Astrocyte of the cerebellum (primary cell): ENCODE data around the gene FAM76A.

Experiments used
- DNase-seq: peaks from one replicate; pipeline ENCODE4 v3.0.0-alpha.2; 2011; ENCODE audit warnings: low read depth
- H3K4me3 ChIP-seq: 2 replicates; pipeline ENCODE4 v1.5.1; 2011; ENCODE audit warnings: mild to moderate bottlenecking, low read depth, low read length, moderate library complexity
- CTCF ChIP-seq: IDR thresholded peaks from 2 replicates; pipeline ENCODE4 v1.5.1; 2012; ENCODE audit warnings: low read length, low read depth, moderate library complexity, mild to moderate bottlenecking; ENCODE audit errors: missing control alignments
- in situ Hi-C: cut with HindIII; loops from 2 replicates; pipeline ENCODE4 v1.10.0; 2017; ENCODE audit warnings: low sequenced_read_pairs

Gene FAM76A

GRCh38 chr1:27811741-27812500 is 86.2 kb downstream of the FAM76A start:
- no peak overlapping the region for H3K4me3 ChIP-seq
- TF ChIP-seq CTCF = no peak
- no peak for DNase-seq
- in situ Hi-C loops = no loop called here
